HEK293T (cell line): ENCODE results near the gene FBXO28.

Experiments
- ELF4 ChIP-seq: fragments of 450-650 bp; IDR thresholded peaks from 2 replicates; pipeline ENCODE4 v1.6.1; 2017; ENCODE audit warnings: antibody characterized with exemption
- FOXM1 ChIP-seq: fragments of 450-650 bp; IDR thresholded peaks from 2 replicates; pipeline ENCODE4 v1.6.1; 2017; ENCODE audit warnings: mild to moderate bottlenecking, borderline replicate concordance
- HDGF ChIP-seq: fragments of 450-650 bp; IDR thresholded peaks from 2 replicates; pipeline ENCODE4 v1.6.1; 2017; ENCODE audit warnings: antibody characterized with exemption, borderline replicate concordance
- SP1 ChIP-seq: fragments of 450-650 bp; IDR thresholded peaks from 2 replicates; pipeline ENCODE4 v1.6.1; 2017

DNA sequence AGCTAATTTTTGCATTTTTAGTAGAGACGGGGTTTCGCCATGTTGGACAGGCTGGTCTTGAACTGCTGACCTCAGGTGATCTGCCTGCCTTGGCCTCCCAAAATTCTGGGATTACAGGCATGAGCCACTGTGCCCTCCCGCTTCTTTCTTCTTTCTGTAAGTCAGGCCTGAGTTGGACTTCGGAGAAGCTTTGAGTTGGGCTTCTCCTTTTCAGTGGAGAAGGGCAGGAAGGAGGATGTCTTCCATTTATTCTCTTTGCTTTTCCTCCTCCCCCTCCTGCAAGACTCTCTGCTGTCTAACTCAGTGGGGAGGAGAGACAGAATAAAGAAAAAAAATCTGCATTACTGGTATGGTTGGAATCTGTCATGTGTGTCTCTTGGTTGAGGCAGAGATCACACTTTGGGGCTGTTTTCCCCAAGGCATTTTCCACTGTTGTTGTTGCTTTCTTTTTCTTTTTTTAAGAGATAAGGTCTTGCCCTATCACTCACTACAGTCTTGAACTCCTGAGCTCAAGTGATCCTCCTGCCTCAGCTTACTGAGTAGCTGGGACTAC is 55.9 kb downstream of the FBXO28 start:
- TF ChIP-seq ELF4 (no peak), SP1 (no peak), FOXM1 (no peak), HDGF (no peak)
